ENCODE measurements around the gene CCDC80.

CCDC80 gene

GRCh38 chr3:112651516-112651915 lies 10.6 kb upstream of the CCDC80 start:
- DNase-seq (ENCODE audit: extremely low spot score), result no peak
- TF ChIP-seq CTCF (IDR thresholded peaks at IDR 0.05; ENCODE audit: control extremely low read depth, extremely low read depth, low read depth, missing control alignments), result no peak
- ChIA-PET CTCF (interaction anchor here (0.7 to 4.6 kb wide), 7 partner anchors 9 to 385 kb away, joined by 3 to 34 read pairs (median 4); partner anchors contain the start of gene CD200R1), POLR2A (no interaction called here)

DNA sequence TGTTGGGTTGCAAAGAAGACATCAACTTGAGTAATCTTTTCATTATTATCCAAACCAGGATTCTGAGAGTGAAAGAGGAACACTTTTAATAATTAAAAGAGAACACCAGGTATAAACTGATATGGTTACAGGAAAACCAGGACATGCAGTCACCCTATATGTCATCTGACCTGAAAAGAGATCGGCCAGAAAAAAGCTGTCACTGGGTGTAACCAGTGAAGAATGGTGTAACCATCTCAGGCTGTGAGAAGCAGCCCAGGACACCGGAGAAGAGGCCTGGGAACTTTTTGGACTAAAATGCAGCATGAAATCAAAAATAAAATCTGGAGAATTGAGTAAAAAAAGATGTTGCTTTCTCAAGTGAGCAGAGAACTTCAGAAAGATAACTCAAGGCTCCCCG lies 10.1 kb upstream of the CCDC80 start:
- POLR2A ChIA-PET, result no interaction called here
- TF ChIP-seq CTCF (IDR thresholded peaks at IDR 0.05; ENCODE audit: control extremely low read depth, extremely low read depth, low read depth, missing control alignments), result no peak
- CTCF ChIA-PET, result interaction anchor here (0.7 to 4.6 kb wide), 6 partner anchors 8 to 385 kb away, joined by 3 to 34 read pairs (median 4); partner anchors contain the start of gene CD200R1
- DNase-seq (ENCODE audit: extremely low spot score), result no peak

DNA sequence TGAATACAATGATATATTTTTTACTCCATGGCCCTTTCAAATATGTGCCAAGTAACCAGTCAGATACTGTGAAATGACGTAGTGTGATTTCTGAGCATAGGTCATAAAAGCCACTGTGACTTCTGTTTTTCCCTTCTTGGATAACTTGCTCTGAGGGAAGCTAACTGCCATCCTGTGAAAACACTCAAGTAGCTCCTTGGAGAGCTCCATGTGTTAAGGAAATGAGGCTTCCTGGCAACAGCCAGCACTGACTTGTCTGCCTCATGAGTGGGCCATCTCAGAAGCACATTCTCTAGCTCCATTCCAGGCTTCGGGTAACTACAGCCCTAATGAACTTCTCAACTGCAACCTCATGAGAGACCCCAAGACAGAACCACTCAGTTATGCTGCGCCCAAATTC lies 9.5 kb upstream of the CCDC80 start:
- ChIA-PET POLR2A (no interaction called here), CTCF (interaction anchor here (0.8 to 1.6 kb wide), 3 partner anchors 8 to 324 kb away, joined by 3 to 4 read pairs (median 3); partner anchors contain the start of gene CD200R1)
- TF ChIP-seq CTCF (IDR thresholded peaks at IDR 0.05; ENCODE audit: control extremely low read depth, extremely low read depth, low read depth, missing control alignments), result no peak
- no peak for DNase-seq (ENCODE audit: extremely low spot score)

DNA sequence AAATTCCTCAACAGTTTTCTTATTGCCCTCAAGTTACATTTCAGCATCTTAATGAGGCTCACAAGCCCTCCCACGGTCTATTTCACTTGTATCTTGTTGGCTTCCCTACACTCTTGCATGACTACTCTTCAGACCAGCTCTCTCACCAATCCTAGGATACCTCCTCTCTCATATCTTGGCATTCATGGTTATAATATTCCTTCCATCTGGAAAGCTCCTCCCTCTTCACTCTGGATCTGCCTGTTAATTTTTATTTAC lies 8.5 kb upstream of the CCDC80 start:
- CTCF ChIA-PET, result no interaction called here
- POLR2A ChIA-PET, result no interaction called here
- no peak for TF ChIP-seq CTCF (IDR thresholded peaks at IDR 0.05; ENCODE audit: control extremely low read depth, extremely low read depth, low read depth, missing control alignments)
- no peak for DNase-seq (ENCODE audit: extremely low spot score)

GRCh38 chr3:112647122-112647521 lies 6.2 kb upstream of the CCDC80 start:
- ChIA-PET CTCF (interaction anchor here (0.8 to 7.3 kb wide), 7 partner anchors 10 to 641 kb away, joined by 3 to 62 read pairs (median 3); no protein-coding TSS in a partner anchor), POLR2A (no interaction called here)
- TF ChIP-seq CTCF (IDR thresholded peaks at IDR 0.05; ENCODE audit: control extremely low read depth, extremely low read depth, low read depth, missing control alignments), result no peak
- no peak for DNase-seq (ENCODE audit: extremely low spot score)

DNA sequence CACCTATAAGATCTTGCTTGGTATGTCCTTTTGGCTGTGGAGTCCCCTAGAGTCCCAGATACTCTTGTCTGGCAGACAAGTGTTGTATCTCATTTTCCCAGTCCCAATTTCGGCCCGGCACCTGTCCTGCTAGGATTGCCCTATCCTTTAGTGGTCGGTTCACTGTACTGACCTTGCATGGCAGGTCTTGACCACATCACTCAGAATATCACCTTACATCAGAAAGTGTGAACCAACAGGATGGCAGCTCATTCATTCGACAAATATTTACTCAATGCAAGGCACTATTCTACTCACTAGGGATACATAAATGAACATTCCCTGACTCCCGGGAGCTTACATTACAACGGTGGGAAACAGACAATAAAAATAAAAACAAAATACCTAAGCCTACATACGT lies 5.7 kb upstream of the CCDC80 start:
- ChIA-PET CTCF (interaction anchor here (1.0 to 7.3 kb wide), 4 partner anchors 10 to 642 kb away, joined by 3 to 62 read pairs (median 4); no protein-coding TSS in a partner anchor), POLR2A (no interaction called here)
- TF ChIP-seq CTCF (IDR thresholded peaks at IDR 0.05; ENCODE audit: control extremely low read depth, extremely low read depth, low read depth, missing control alignments), result no peak
- DNase-seq (ENCODE audit: extremely low spot score), result no peak

- CTCF ChIA-PET, result interaction anchor here (0.9 to 7.3 kb wide), 12 partner anchors 9 to 644 kb away, joined by 3 to 62 read pairs (median 20); partner anchors contain the start of genes CD200R1 and GTPBP8
- POLR2A ChIA-PET, result no interaction called here
- no peak for DNase-seq (ENCODE audit: extremely low spot score)
- TF ChIP-seq CTCF (IDR thresholded peaks at IDR 0.05; ENCODE audit: control extremely low read depth, extremely low read depth, low read depth, missing control alignments), result no peak
Measured at GRCh38 chr3:112644453-112644852, 3.5 kb upstream of the CCDC80 start.

Data from GM10248 (cell line).